Measurements from ENCODE around the gene KCNH2. TPM values are rescaled to one million over a fixed set of nuclear protein-coding genes. Genes with fewer than 3 reads are reported as not detected.
A peak's percentile ranks its signal among the peaks of the same experiment; 100 is the strongest.

KCNH2 gene
- total RNA-seq, 4 donors from 2014 or later: 0.19 to 2.5 (median 0.72) TPM

DNA sequence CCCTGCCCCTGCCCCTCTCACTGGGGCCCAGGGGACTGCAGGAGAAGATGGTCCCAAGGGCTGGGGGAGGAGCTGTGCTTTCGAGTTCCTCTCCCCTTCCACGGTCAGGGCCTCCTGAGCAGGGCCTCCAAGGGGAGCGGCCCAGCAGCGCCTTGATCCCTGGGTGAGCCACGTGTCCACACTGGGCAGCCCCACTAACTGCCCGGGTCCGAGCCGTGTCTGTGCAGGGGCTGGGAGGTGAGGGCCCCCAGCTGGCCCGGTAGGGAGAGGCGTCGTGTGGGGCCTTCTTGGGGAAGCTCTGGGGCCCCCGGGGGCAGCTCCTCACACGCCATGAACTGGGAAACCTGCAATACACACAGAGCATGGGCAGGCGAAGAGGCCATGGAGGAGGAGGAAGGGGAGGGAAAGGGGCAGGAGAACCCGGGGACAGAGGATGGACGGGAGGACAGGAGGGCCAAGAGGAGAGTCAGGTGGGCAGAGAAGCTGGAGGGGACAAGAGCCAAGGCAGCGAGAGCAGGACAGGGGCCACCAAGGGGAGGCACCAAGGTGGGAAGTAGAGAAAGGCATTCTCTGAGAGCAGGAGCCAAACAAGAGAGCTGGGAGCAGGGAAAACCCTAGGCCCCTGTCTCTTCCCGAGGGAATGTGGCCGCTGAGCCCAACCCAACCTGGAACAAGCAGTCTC lies 32.8 kb downstream of the KCNH2 start:
- H3K4me3 ChIP-seq: no peak overlapping the region
- TF ChIP-seq, protein P1, sequence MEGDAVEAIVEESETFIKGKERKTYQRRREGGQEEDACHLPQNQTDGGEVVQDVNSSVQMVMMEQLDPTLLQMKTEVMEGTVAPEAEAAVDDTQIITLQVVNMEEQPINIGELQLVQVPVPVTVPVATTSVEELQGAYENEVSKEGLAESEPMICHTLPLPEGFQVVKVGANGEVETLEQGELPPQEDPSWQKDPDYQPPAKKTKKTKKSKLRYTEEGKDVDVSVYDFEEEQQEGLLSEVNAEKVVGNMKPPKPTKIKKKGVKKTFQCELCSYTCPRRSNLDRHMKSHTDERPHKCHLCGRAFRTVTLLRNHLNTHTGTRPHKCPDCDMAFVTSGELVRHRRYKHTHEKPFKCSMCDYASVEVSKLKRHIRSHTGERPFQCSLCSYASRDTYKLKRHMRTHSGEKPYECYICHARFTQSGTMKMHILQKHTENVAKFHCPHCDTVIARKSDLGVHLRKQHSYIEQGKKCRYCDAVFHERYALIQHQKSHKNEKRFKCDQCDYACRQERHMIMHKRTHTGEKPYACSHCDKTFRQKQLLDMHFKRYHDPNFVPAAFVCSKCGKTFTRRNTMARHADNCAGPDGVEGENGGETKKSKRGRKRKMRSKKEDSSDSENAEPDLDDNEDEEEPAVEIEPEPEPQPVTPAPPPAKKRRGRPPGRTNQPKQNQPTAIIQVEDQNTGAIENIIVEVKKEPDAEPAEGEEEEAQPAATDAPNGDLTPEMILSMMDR (IDR thresholded peaks at IDR 0.05): no peak
- TF ChIP-seq POLR2A (IDR thresholded peaks at IDR 0.05): no peak
- 50 to 54% methylated on average over 5 to 13 of the region's 19 CpGs for WGBS, 2 donors
- DNase-seq: no peak
- H3K4me1 ChIP-seq: peaks cover 0 to 62% (median 5%) of the 10 kb centered on the region in 3 donors
- no peaks in the 10 kb centered on the region for H3K9me3 ChIP-seq
- intact Hi-C loops (cut with DNase I): no loop called here
- peak overlapping the region in 1 of 4 donors; percentile 42 for H3K27ac ChIP-seq
- peaks cover 0 to 58% (median 2%) of the 10 kb centered on the region in 4 donors for H3K27me3 ChIP-seq
- no peaks in the 10 kb centered on the region for H3K36me3 ChIP-seq

DNA sequence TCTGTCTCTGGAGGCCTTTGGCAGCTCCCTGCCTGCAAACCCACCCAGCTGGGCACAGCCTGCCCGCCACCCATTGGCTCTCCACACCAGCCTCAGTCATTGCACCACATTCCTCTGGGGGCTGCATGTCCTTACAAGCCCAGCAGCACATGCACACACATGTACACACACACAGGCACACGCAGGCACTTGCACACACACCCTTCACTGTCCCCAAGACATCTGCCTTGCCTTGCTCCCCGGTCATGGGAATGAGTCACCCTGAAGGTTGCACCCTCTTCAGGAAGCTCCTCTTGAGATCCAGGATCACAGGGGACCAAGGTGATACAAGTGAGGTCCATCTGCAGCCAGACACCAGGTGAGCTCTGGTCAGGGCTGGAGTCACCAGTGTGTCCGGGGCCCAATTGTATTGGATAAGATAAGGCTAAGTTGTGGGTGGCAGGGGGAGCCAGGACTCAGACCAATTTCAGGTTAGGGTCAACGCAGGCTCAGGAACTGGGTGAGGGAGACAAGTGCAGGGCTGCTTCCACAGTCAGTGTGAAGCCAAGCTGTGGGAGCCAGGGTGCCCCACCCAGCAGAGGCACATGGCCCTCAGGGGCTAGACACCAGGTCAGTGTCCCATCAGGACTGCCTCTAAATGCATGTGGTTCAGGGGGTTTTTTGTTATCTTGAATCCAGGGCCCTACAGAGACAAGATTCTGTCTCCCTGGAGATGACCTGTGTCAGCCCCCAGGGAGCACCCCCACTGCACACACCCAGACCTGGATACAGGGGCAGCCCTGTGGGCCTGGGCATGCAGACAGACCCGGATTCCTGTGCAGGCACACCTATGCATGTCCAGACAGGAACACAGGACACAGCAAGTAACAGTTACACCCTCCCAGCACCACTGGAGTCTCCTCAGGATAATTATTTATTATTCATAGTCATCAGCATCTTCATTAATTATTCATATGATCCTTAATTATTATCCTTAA lies 33.8 kb downstream of the KCNH2 start:
- whole genome bisulfite sequencing, 2 donors: 59 to 63% methylated on average over 1 to 4 of the region's 6 CpGs
- H3K9me3 ChIP-seq: no peaks in the 10 kb centered on the region
- intact Hi-C loops (cut with DNase I): no loop called here
- H3K27ac ChIP-seq: peak overlapping the region in 1 of 4 donors; percentile 29
- H3K36me3 ChIP-seq: no peaks in the 10 kb centered on the region
- peaks cover 0 to 64% (median 2%) of the 10 kb centered on the region in 4 donors for H3K27me3 ChIP-seq
- no peak for TF ChIP-seq POLR2A (IDR thresholded peaks at IDR 0.05)
- TF ChIP-seq, protein P1 (IDR thresholded peaks at IDR 0.05): no peak
- H3K4me1 ChIP-seq: peaks cover 0 to 62% (median 5%) of the 10 kb centered on the region in 3 donors
- H3K4me3 ChIP-seq: no peak overlapping the region
- no peak for DNase-seq

DNA sequence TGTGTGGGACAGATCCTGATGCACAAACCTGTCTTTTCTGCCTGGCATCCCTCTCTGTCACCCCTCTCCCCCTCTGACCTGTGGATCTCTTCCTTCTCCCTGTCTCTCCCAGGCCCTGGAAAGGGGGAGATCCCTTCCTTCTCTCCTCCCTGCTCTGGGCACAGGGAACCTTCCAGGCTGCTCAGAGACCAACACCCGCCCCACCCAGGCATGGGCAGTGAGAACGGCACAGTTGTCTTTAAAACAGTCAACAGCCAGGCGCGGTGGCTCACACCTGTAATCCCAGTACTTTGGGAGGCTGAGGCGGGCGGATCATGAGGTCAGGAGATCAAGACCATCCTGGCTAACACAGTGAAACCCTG lies 34.7 kb downstream of the KCNH2 start:
- Histone ChIP-seq H3K36me3 (no peaks in the 10 kb centered on the region), H3K9me3 (no peaks in the 10 kb centered on the region), H3K4me3 (no peak overlapping the region), H3K27me3 (peaks cover 0 to 67% (median 2%) of the 10 kb centered on the region in 4 donors), H3K4me1 (peaks cover 0 to 65% (median 5%) of the 10 kb centered on the region in 3 donors), H3K27ac (no peak overlapping the region)
- no peak for DNase-seq
- TF ChIP-seq, protein P1 (IDR thresholded peaks at IDR 0.05): no peak
- no peak for TF ChIP-seq POLR2A (IDR thresholded peaks at IDR 0.05)
- intact Hi-C loops (cut with DNase I): no loop called here
- WGBS, 2 donors: 100% methylated on average over 1 to 3 of the region's 6 CpGs

DNA sequence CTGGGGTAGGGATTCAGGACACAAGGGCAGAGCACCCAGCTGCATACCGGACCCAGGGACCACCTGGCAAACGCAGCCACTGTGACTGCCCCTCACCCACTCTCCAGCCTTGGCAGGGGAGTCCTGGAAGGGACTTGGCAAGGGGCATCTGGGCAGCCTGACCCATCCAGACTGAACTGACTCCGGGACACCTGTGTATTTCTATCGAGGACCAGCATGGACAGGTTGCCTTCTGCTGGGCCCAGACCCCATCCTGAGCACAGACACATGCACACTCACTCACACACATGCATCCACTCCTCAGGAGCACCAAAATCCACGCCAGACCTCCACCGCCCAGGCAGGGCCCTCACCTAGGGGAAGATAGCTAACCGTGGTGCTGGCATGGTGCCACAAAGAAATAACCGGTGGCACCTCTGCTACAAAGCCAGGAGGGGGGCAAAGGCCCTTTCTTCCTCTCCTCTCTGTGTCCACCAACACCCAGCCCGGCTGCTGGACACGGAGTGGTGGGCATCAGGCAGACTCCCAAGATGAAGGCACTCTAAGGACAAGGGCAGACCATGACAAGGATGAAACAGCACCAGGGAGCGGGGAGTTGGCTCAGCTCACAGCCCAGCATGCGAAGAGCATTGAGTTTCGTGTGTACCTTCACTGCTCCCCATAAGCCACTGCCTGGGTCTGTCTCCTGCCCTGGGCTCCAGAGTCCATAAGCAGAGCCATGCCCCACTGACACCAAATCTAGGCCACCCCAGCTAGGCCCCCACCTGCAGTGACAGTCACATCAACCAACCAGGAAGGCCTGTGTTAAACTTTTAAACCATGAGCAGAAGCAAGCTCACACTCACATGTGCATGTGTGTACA lies 35.3 kb downstream of the KCNH2 start:
- DNase-seq: no peak
- peaks cover 0 to 71% (median 10%) of the 10 kb centered on the region in 3 donors for H3K4me1 ChIP-seq
- intact Hi-C loops (cut with DNase I): no loop called here
- H3K27ac ChIP-seq: no peak overlapping the region
- no peaks in the 10 kb centered on the region for H3K36me3 ChIP-seq
- no peak overlapping the region for H3K4me3 ChIP-seq
- H3K9me3 ChIP-seq: no peaks in the 10 kb centered on the region
- 76 to 83% methylated on average over 4 to 8 of the region's 13 CpGs for WGBS, 2 donors
- TF ChIP-seq, protein P1 (IDR thresholded peaks at IDR 0.05): no peak
- no peak for TF ChIP-seq POLR2A (IDR thresholded peaks at IDR 0.05)
- peaks cover 0 to 67% (median 2%) of the 10 kb centered on the region in 4 donors for H3K27me3 ChIP-seq
